Germinal center (tissue), 1 donor: ENCODE measurements around the gene CCDC85C.
A peak's percentile ranks its signal among the peaks of the same experiment; 100 is the strongest.

ENCODE experiments used
- DNase-seq: peaks from one replicate; pipeline ENCODE4 v3.0.0; 2012; ENCODE audit warnings: mixed read lengths, low spot score

Gene CCDC85C

GRCh38 chr14:99605299-99605961 lies 1.4 kb upstream of the CCDC85C start:
- DNase-seq: peak; percentile 82

DNA sequence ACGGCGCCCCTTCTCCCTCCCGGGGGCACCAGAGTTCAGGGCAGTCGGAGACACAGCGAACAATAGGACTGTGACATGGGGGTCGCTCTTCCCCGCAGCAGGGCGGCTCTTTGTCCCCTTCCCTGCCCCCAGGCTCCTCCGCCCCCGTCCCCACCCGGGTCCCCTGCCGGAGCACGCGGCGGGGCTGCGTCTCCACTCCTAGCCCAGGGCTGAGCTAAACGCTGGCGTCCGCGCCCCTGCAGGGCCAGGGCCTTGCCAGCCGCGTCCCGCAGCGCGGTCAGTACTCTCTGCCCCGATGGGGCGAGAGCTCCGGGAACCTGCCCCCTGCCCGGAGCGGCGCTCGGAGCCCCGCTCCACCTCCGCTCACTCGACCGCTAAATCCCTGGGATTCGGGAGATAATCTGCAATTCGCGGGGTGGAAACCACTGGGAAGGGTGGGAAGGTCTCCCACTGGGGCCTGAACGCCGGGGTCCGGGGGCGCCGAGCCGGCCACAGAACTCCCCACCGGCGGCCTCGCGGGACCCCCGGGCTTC lies 825 bp upstream of the CCDC85C start:
- peak; percentile 48 for DNase-seq

DNA sequence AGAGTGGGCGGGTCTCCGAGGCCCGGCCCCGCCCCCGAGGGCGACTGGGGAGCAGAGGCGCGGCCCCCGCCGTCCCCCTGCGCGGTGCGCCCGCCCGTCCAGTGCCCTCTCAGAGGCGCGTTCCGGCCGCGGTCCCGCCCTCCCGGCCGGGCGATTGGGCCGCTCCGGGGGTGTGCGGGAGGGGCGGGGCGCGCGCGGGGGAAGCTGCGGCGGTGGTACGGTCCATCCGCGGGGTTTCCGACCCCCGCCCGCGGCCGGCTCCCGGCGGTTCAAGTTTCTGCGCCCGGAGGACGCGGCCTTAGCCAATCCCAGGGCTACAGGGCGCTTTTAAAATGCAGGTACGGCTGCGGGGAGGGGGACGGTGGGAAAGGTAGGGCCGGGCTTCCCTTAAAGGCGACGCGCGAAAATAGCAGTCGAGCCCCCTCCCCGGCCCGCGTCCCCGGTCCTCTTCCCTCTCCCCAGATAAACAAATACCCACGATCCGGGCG lies 315 bp upstream of the CCDC85C start:
- peak; percentile 98 for DNase-seq

- DNase-seq: no peak
Observed at GRCh38 chr14:99602788-99603415, 1.1 kb downstream of the CCDC85C start.

- DNase-seq: no peak
Observed at GRCh38 chr14:99602054-99602787, 1.8 kb downstream of the CCDC85C start.

- no peak for DNase-seq
Observed at GRCh38 chr14:99601361-99601831, 2.6 kb downstream of the CCDC85C start.

DNA sequence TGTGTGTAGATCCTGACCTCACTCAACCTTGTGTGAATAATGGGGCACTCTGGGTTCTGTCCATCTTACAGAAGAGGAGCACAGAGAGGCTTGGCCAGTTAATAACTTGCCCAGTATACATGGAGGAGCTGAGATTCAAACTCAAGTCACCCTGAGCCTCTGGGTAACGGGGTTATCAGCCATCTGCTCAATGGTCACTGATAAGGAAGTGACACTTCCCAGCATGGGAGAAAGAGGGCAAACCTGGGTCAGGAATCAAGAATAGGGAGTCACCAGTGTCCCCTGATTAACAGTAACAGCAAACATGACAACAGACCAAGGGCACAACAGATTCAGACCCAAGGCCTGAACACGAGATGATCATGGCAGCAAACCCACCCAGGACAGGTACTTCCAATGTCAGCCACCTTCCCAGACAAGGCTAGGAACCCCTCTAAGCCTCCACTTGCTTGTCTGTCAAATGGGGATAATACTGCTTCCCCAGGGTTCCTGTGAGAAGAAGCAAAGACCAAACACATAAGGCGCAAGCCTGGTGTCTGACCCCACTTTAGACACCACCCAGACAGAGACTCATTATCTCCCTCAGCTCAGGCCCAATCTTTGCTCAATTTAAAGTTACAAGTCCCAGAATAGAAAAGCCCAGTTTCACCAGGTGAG lies 3.6 kb downstream of the CCDC85C start:
- DNase-seq: no peak

DNA sequence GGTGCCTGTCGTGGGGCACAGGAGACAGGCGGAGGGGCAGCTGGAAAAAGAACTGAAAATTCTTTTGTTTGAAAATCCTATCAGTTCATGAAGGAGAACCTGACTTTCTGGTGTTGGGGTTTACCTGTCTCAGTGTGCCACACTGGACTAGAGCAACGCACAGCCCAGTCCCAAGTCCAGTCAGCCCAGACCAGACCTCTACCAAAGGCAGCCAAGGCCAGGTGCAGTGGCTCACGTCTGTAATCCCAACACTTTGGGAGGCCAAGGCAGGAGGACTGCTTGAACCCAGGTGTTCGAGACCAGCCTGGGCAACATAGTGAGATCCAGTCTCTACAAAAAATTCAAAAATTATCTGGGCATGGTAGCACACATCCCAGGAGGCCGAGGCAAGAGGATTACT lies 4.6 kb downstream of the CCDC85C start:
- no peak for DNase-seq

DNA sequence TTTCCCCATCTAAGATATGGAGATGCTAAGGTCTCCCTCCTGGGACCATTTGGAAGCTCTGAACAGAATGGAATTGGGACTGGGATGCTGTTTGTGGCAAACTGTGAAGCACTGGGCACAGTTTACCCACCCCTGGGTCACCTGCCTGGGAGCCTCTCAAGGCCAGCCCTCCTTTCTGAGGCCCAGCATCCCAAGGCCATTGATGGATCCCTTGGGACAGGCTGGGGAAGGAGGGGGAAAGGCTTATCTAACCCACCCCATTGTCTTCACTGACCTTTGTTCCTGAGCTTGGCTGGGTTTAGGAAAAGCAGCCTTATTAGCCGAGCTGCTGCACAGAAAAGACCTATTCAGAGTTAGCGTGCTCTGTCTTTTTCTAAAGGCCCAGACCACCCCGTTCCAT lies 5.2 kb downstream of the CCDC85C start:
- DNase-seq: no peak

DNA sequence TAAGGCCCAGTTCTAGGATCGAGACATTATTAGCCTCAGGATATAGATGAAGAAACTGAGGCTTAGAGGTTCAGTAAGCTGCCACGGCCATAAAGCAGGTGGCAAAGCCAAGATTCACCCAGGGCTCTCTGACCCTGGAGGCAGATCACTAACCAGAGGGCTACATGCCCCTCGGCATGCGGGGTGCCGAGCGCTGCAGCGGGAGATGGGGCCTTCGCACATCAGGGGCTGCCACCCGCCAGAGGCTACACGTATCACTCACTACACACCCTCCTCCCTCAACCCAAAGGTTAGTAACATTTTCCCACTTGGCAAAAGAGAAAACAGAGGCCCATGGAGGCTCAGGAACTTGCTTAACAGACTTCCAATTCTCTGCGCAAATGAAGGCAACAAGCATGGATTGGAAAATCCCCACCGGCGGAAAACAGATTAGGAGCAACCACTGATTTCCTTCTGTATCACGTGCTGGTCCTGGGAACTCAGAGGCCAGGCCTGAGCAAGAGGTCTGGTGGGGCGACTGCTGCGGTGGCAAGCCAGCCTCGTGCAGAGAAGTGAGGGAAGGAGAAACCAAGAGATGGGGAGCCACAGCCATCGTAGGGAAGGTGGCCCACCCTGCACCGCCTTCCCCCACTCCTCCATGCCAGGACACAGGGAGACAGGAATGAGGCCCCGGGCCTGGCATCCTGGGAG lies 6.0 kb downstream of the CCDC85C start:
- no peak for DNase-seq

DNA sequence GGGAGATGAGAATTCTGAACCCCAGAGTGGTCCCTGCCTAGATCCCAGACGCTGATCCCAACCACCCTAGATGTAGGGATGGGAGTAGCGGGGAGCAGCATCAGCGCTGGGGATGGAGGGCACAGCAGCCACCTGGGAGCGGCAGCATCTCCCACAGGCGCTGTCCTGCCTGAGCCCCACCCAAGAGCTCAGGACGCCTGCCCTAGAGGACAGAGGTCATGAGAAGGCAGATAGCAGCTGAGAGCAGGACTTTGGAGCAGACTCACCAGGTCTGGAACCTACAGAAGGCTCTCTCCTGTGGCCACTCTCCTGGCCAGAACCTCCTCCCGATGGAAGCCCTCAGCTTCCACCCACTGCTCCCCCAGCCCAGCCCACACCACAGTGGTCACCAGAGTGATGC lies 7.2 kb downstream of the CCDC85C start:
- no peak for DNase-seq

- no peak for DNase-seq
Observed at GRCh38 chr14:99596071-99596627, 7.9 kb downstream of the CCDC85C start.

- DNase-seq: no peak
Observed at GRCh38 chr14:99595524-99595923, 8.5 kb downstream of the CCDC85C start.

DNA sequence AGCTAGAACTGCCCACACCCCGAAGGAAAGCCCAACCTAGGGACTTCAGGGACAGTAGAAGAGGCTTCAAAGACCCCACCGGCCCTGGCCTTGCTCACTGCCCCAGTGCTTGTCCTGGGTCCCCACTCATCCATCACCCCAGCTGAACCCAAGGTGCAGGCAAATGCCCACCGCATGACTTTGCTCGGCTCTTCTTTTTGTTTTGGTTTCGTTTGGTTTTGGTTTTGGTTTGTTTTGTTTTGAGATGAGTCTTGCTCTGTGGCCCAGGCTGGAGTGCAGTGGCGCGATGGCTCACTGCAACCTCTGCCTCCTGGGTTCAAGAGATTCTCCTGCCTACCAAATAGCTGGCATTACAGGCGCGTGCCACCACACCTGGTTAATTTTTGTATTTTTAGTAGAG lies 9.0 kb downstream of the CCDC85C start:
- peak; percentile 22 for DNase-seq

- no peak for DNase-seq
Observed at GRCh38 chr14:99593971-99594841, 9.8 kb downstream of the CCDC85C start.

GRCh38 chr14:99592933-99593753 lies 10.9 kb downstream of the CCDC85C start:
- no peak for DNase-seq

DNA sequence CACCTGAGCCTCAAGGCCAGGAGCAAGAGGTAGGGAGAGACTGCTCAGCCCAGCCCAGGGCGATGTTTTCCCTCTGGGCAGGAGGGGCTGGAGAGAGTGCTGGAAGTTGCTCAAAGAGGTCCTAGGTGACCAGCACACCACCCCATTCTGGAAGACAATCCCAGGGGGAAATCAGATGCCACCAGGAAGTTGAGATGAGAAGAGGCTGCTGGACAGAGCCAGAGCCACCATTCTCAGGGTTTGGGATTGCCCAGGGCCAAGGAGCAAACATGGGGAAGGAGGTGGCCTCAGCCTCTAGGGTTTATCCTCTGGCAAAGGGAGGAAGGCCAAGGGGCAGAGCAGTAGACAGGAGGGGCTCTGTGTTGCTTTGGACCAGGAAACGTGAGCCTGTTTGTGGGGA lies 11.6 kb downstream of the CCDC85C start:
- no peak for DNase-seq

- no peak for DNase-seq
Observed at GRCh38 chr14:99590746-99591555, 13.1 kb downstream of the CCDC85C start.
